ENCODE data around the gene PLAC1.

PLAC1 gene

DNA sequence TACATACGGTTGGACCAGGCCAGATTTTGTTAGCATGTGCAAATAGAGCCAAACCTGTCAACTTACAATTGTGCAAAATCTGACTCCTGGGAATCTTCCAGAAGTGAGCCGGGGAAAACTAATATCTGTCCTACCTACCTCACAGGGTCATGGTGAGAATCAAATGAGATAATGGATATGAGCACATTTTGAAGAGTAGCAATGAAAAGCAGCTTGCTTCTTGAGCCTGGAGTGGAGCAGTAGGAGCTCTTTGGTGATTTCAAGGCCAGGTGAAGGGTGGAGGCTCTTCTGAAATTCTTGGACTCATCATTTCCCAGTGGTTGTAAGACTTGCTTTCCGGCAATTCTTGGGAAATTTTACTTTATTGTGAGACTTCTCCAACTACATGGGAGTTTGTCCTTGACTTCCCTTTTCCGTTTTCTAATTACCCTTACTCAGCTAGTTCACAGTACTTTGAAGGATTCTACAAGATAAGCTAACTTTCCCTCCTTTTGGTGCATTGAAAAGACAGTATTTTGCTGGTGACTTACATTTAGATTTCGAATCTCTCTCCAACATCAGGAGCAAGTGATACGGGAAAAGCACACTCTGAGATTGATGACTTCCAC lies 12.2 kb downstream of the PLAC1 start:
- TF ChIP-seq SPI1 (IDR thresholded peaks at IDR 0.05; ENCODE audit: borderline replicate concordance, low read depth): no peak
- TF ChIP-seq, protein P1, sequence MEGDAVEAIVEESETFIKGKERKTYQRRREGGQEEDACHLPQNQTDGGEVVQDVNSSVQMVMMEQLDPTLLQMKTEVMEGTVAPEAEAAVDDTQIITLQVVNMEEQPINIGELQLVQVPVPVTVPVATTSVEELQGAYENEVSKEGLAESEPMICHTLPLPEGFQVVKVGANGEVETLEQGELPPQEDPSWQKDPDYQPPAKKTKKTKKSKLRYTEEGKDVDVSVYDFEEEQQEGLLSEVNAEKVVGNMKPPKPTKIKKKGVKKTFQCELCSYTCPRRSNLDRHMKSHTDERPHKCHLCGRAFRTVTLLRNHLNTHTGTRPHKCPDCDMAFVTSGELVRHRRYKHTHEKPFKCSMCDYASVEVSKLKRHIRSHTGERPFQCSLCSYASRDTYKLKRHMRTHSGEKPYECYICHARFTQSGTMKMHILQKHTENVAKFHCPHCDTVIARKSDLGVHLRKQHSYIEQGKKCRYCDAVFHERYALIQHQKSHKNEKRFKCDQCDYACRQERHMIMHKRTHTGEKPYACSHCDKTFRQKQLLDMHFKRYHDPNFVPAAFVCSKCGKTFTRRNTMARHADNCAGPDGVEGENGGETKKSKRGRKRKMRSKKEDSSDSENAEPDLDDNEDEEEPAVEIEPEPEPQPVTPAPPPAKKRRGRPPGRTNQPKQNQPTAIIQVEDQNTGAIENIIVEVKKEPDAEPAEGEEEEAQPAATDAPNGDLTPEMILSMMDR (IDR thresholded peaks at IDR 0.05; ENCODE audit: insufficient read depth, low read length): no peak
- TF ChIP-seq GABPA (IDR thresholded peaks at IDR 0.05; ENCODE audit: low read depth): no peak
- TF ChIP-seq, protein P2, sequence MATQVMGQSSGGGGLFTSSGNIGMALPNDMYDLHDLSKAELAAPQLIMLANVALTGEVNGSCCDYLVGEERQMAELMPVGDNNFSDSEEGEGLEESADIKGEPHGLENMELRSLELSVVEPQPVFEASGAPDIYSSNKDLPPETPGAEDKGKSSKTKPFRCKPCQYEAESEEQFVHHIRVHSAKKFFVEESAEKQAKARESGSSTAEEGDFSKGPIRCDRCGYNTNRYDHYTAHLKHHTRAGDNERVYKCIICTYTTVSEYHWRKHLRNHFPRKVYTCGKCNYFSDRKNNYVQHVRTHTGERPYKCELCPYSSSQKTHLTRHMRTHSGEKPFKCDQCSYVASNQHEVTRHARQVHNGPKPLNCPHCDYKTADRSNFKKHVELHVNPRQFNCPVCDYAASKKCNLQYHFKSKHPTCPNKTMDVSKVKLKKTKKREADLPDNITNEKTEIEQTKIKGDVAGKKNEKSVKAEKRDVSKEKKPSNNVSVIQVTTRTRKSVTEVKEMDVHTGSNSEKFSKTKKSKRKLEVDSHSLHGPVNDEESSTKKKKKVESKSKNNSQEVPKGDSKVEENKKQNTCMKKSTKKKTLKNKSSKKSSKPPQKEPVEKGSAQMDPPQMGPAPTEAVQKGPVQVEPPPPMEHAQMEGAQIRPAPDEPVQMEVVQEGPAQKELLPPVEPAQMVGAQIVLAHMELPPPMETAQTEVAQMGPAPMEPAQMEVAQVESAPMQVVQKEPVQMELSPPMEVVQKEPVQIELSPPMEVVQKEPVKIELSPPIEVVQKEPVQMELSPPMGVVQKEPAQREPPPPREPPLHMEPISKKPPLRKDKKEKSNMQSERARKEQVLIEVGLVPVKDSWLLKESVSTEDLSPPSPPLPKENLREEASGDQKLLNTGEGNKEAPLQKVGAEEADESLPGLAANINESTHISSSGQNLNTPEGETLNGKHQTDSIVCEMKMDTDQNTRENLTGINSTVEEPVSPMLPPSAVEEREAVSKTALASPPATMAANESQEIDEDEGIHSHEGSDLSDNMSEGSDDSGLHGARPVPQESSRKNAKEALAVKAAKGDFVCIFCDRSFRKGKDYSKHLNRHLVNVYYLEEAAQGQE (IDR thresholded peaks at IDR 0.05; ENCODE audit: insufficient replicate concordance, low read depth): no peak
- no peak for TF ChIP-seq POLR2AphosphoS5 (IDR thresholded peaks at IDR 0.05; ENCODE audit: low read depth)
- Histone ChIP-seq H3K4me3 (replicated peaks; ENCODE audit: insufficient read depth, low read length) (no peak overlapping the region), H3K27ac (replicated peaks) (no peak overlapping the region), H3K27me3 (ENCODE audit: insufficient read depth, poor library complexity, severe bottlenecking) (no peaks in the 10 kb centered on the region)
- no peak for DNase-seq (ENCODE audit: low read depth in 1 of 2, low spot score in 1 of 2)

DNA sequence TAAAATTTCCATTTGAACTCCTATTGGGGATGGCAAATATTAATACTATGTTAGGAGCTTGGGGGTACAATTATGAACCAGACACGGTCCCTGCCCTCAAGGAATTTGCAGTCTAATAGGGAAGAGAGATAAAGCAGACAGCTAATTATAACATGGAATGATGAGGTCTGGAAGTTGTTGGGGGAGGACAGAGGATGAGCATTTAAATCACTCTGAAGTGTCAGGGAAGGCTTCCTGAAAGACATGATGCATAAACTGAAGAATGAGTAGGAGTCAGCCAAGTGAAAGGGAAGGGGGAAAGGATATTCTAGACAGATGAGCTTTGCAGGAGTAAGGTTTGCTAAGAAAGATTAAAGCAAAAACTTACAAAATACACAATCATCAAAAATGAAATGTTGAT lies 15.9 kb downstream of the PLAC1 start:
- Histone ChIP-seq H3K27ac (replicated peaks) (no peak overlapping the region), H3K27me3 (ENCODE audit: insufficient read depth, poor library complexity, severe bottlenecking) (no peaks in the 10 kb centered on the region), H3K4me3 (replicated peaks; ENCODE audit: insufficient read depth, low read length) (no peak overlapping the region)
- TF ChIP-seq, protein P2 (IDR thresholded peaks at IDR 0.05; ENCODE audit: insufficient replicate concordance, low read depth): no peak
- TF ChIP-seq, protein P1 (IDR thresholded peaks at IDR 0.05; ENCODE audit: insufficient read depth, low read length): no peak
- TF ChIP-seq GABPA (IDR thresholded peaks at IDR 0.05; ENCODE audit: low read depth) (no peak), POLR2AphosphoS5 (IDR thresholded peaks at IDR 0.05; ENCODE audit: low read depth) (no peak), SPI1 (IDR thresholded peaks at IDR 0.05; ENCODE audit: borderline replicate concordance, low read depth) (no peak)
- DNase-seq (ENCODE audit: low read depth in 1 of 2, low spot score in 1 of 2): no peak

DNA sequence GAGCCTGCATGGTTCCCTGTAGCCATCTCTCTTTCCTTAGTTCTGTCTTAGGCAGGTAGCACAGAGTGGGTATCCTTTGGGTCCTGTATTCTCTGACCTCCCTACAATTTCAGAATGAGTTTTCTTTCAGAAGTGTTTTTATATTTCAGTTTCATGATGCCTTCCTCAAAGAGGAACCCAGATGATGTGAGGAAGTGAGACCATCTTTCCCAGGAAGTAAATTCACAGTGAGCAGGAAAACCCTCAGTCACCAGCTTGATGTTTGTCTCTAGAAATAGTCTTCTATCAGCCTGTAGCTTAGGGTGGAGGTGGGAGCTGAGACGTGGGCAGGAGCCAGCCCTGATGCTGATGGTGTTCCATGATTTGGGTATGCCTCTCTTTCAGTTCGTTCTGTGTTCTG lies 16.9 kb downstream of the PLAC1 start:
- Histone ChIP-seq H3K27ac (replicated peaks) (no peak overlapping the region), H3K27me3 (ENCODE audit: insufficient read depth, poor library complexity, severe bottlenecking) (no peaks in the 10 kb centered on the region), H3K4me3 (replicated peaks; ENCODE audit: insufficient read depth, low read length) (no peak overlapping the region)
- TF ChIP-seq POLR2AphosphoS5 (IDR thresholded peaks at IDR 0.05; ENCODE audit: low read depth) (no peak), GABPA (IDR thresholded peaks at IDR 0.05; ENCODE audit: low read depth) (no peak), SPI1 (IDR thresholded peaks at IDR 0.05; ENCODE audit: borderline replicate concordance, low read depth) (no peak)
- TF ChIP-seq, protein P2 (IDR thresholded peaks at IDR 0.05; ENCODE audit: insufficient replicate concordance, low read depth): no peak
- TF ChIP-seq, protein P1 (IDR thresholded peaks at IDR 0.05; ENCODE audit: insufficient read depth, low read length): no peak
- no peak for DNase-seq (ENCODE audit: low read depth in 1 of 2, low spot score in 1 of 2)
